ENCODE results near the gene SNX20.
A peak's percentile ranks its signal among the peaks of the same experiment; 100 is the strongest.

Gene SNX20

DNA sequence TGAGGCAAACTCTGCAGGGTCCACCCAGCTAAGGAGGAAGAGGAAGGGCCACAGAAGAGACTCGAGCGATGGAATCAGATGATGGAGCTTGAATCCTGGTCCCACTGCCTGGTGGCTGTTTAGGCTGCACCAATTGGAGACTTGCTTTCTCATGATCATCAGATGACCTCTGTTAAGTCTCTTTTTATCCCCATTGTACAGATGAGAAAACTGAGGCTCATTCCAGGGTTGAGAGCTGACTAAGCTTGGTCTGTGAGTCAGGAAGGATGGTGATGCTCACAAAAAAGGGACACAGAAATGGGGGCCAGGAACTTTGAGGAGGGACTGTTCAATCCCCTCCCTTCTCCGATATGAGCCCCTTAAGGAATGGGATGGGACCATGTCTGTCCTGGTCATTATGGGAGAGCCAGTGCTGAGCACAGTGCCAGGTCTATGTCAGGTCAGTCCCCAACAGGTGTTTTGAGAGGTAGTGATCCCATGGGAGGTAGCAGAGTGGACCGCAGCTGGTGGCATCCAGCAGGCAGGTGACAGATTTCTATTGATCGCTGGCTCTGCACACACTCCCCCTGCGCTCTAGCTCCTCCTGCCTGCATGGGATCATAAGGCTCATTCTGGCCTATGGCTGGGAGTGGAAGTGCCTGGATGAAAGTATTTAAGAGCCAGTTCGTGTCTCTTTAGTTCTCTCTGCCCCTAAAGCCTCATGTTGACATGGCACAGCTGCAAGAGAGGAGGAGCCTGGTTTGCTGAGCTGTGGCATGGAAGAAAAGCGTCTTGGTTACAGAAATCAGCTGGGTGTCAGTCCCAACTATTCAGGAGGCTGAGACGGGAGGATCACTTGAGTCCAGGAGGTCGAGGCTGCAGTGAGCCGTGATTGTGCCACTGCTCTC is 27.2 kb downstream of the SNX20 start:
- DNase-seq: no peak

DNA sequence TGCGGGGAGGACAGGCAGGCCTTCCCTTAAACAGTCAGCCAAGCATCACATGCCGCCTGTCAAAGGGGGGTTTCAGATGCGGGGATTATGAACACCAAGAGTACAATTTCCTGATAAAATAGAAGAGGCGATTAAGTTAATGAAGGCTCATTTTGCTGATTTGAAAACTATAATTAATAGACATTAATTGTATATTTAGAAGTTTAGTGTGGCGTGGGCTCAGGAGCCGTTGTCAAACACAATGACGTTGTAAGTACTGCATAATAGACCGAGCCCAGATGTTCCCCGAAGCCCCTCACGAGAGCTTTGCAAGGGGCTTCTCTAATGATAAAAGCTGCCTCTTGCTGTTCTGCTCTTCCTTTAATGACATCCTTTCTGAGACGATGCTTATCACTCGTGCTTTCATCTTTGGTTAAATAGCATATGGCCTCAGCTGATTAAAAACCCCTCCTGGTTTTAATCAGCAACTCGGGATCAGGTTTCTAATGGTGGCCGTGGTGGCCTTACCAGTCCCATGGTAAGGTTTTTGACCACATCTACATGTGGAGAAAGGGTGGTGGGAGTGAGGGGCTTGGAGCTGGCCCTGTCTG is 28.2 kb downstream of the SNX20 start:
- DNase-seq: no peak

DNA sequence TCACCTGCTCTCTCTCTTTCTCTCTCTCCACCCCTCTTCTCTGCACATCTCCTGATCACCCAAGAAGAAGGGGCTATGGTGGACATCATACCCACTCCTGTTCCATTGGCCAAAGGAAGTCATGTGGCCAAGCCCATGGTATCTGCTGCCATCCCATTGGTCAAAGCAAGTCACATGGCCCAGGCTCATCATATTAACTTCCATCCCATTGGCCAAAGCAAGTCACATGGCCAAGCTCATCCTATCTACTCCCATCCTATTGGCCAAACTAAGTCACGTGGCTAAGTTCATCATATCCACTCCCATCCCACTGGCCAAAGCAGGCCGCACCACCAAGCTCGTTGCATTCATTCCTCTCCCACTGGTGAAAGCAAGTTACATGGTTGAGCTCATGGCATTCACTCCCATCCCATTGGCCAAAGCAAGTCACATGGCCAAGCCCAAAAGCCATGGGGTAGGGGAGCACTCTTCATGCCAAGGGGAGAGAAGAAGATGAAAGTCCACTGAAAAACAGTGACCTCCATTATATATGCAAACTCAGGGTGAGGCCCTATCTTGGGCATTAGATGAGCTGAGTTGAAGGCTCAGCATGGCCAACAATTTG is 29.2 kb downstream of the SNX20 start:
- DNase-seq: no peak

DNA sequence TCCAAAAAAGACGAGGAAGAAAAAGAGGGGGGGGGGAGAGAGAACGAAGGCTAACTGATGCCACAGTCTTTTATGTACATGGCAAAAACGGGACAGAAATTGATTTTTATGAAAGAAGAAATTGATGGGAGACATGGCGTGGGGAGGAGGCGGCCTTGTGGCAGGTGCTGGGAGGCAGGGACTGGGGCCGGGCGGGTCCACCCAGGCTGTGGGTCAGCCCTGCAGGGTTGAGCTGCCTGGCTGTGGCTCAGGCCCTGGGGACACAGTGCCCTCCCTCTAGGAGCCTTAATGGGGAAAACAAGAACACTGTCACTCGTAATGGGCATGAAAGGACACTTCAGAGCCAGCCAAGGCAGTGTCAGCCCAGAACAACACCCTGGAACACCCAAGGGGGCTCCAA is 34.8 kb downstream of the SNX20 start:
- DNase-seq: no peak

DNA sequence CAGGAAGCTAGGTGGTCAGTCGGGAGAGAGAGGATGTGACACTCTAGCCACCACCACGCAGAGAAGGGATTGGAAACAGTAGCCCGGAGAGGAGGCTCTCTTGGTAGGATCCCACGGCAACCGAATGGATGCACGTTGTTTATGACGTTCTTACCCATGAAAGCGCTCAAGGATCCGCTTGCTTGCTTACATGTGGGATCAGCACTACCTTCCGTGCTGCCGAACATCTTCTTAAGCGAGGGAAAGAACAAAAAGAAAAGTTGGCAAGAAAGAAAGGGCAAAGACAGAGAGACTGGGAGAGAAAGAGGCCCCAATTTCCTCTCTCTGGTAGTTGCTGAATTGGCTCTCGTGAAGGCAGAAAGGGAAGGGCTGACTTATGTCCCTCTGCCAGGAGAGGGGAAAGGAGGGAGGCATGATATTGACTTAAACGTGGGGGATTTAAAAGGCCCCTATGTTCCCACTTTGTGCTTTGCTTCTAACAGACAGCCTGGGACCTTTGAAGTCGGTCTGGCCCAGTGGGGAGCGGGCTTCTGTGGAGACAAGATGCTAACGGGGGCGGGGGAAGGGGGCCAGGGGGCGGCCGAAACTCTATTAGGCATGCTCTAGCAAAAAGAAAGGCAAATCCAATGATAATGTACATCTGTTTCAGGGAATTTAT is 35.4 kb downstream of the SNX20 start:
- DNase-seq: no peak

DNA sequence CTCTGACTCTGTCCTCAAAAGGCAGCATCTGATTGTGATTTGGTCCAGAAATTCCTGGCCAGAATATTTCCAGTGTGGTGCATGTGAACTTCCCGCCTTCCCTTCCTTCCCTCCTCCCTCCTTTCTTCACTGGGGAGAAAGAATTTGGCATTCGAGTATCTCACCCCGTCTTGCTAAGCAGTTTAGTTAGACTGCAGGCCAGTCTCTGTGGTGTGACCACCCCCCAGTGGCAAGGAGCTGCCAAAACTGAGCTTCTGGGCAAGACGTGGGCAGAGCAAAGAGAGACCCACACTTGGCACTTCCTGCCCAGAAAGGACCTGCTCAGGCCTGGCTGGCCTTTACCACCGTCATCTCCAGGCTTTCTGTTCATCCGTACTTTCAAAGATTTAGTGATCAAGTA is 36.4 kb downstream of the SNX20 start:
- DNase-seq: peak; percentile 30

DNA sequence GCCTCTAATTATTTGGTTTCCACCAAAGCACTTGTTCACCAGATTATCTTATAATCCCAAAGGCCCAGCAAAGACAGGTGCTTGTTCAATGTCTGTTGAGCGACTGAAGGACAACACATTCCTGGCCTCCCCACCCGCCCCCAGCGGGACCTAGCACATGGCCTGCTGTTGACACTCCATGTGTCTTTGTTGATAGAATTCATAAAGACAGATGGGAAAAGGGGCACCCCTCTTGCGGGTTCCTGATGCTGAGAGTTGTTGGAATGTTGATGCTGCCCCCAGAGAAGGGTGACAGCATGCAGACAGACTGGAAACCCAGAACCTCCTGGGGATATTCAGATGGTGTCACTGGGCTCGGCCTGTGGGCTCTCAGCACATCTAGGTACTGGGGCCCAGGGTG is 36.9 kb downstream of the SNX20 start:
- no peak for DNase-seq

DNA sequence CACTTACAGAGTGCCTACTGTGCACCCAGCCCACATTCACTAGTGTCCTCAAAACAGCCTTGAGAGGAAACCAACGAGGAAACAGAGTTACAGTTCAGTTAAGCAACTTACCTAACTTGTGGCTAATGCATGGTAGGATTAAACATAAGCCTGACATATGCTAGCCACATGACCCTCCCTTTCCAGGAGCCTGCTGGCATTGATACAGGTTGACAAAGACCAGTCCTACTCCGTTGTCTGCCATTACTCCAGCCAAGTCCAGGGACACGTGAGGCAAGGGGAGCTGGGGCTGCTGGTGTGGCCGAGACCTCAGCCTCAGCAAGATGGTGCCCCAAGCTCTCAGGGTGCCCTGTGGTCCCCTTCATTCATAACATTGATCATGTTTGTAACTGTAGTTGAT is 37.9 kb downstream of the SNX20 start:
- DNase-seq: no peak

DNA sequence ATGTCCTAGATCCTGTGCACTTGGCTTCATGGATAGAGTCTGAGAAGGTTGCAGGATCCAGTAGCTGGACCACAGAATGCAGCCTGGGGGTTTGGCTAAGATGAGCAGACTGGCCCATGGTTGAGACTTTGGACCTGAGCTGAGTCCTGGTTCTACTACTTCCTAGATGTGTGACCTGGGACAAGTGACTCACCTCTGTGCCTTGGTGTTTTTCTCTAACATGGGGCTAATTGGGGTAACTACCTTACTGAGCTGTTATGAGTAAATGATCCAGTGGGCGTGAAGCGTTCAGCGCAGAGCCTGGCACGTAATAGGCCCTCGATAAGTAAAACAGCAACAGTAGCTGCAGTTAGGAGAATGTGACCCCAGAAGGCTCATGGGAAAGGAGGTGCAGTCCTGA is 38.8 kb downstream of the SNX20 start:
- DNase-seq: no peak

DNA sequence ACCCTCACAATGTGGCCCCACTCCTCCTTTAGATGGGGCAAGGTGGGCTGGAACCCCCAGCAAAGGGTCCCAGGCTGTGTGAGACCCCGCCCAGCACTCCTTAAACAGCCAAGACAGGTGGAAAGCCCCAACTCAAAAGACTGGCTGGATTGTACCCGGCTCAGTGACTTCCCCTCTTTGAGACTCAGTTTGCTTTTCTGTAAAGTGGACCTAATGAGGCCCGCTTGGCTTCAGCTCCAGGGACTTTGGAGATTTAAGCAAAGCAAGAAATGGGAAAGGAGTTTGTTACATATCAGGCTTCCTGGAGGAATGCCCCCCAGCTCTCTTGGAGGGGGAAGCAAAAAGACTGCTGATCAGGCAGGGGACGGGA is 39.3 kb downstream of the SNX20 start:
- DNase-seq: no peak

DNA sequence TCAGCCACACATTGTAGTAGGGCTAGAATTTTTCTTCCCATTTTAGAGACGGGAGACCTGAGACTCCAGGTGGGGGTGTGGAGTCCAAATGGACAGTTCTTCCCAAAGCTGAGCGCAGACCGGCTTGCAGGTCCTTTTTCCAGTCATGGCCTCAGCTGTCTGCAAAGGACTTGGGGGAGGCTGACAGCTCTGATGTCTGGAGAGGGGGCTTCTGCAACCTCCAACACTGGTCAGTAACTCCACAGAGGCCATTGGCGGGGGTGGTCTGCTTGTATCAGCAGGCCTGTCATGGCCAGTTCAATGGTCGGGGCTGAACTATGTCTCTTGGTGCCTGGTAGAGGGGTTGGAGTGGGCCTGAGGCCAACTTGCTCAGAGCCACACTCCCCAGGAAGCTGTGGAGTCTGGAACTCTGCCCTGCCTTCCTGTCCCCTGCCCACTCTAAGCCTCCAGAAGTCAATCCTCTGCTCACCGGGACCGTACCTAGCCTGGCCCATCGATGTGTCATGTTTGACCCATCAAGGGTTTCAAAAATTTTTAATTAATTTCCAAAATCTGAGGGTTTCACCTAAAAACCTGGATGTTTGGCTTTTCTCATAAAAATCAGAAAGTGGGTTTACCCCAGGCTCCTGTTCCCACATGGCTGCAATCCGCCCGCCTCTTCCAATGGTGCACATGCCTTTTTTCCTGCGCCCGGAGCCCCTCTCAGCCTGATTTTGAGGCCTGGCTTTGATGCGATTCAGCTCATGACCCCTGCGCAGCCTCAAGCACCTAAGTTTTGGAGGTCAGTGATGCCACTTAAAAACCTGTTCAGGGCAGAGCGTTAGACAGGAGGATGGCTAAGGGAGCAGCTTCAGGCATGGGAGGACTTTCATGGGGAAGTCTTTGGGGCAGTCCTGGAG is 39.9 kb downstream of the SNX20 start:
- DNase-seq: no peak

DNA sequence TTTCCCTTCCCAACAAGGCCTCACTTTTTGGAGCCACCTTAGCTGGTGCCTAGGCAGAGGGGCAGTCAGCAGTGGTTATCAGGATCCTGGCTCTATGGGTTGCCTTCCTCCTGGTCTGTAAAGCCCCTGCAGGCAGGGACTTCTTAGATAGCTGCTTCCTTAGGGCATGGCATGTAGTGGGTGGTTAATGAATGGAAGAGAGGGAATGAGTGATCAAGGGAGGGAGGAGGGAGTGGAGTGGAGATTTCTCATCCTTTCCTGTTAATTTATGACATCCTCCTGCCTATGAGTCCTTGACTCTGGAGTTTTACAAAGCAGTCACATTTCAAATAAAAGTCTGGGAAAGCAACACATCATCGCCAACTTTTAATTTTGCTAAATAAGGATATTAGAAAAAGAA is 40.7 kb downstream of the SNX20 start:
- DNase-seq: no peak

DNA sequence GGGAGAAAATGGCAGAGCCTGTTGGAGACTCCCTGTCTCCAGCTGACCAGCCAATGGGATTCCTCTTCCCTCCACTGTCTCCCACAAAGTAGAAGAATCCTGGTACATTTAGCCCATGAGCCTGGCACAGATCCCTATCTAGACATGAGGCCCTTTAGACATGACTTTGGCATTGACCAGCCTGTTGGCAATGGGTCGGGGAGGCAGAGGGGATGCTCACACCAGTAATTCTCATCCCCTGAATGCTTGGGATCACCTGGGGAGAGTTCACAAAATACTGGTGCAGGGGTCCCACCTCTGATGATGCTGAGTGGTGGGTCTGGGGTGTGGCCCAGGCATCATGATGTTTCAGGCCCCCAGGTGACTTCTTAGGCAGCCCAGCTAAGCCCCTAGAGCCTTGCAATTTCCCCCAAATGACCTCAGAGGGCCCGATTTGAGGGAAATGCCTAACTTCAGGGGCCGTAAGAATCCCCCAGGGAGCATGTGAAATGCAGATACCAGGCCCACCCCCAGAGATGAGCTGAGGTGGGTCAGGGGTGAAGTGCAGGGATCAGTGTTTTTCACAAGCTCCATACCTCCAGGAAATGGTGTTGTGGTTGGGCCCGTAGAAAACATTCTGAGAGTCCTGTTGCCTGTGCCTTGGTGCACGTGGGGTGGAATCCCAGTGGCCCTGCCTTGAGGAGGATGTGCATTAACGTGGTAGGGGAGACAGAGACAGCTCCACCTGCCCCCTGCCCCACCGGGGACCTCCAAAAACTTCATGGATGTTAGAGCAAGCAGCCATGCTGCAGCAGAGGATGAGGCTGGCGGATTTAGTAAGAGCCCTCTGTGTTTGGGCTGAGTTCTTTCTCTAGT is 42.1 kb downstream of the SNX20 start:
- no peak for DNase-seq

DNA sequence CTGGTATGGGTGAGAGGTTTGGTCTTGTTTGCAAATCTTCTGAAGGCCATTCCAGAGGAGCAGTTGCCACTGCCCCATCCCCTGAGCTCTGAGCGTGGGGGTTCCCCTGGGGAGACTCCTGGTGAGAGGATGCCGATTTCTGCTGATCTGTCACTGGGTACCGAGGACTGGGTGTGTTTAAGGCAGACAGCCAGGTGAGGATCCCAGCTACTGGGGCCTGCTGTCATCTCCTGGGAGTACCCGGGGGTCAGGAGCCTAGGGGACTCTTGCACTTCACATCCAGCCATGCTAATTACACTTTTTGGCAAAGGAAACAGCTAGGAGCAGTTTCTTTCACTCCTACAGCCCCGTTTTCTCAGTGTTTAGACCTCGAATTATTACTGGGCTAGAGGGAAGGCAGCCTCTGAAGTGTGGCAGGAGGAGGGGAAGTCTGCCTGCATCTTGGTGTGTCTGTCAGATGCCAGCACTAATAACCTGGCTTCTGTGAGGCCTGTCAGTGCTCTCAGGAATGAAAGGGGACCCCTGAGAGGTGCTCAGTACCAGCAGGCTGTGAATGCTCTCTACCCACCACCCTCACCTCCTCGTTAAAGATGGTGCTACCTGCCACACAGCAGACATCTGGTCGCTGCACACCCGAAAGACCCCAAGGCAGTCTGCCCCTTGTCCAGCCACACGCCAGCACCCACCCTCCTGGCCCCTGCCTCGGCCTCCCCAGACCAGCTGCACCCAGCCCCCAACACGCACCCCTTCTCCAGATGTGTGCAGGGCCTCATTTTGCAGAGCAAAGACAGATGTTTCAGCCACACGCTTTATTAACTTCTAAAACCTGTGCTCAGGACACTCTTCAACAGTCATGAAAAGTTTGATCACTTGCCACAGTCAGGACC is 43.2 kb downstream of the SNX20 start:
- DNase-seq: no peak

DNA sequence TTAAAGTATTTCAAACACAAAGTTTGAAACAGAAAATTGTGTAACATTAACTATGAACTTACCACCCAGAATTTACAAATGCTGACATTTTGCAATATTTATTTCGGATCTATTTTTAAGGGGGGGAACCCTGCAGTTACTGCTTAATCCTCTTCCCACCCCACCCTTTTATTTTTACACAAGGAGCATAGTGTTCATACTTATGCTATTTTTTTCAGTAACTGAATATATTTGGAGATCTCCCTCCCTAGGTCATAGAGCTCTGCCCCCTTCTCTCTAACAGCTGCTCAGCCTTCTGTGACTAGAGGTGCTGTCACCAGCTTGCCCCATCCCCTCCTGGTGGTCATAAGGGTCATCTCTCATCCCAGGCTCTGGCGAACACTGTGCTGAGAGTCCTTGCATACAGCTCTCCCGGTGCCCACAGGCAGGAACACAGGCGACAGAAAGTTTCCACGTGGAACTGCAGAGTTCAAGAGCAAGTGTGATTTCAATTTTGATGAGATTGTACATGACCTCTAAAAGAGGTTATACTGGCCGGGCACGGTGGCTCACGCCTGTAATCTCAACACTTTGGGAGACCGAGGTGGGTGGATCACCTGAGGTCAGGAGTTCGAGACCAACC is 44.2 kb downstream of the SNX20 start:
- no peak for DNase-seq

DNA sequence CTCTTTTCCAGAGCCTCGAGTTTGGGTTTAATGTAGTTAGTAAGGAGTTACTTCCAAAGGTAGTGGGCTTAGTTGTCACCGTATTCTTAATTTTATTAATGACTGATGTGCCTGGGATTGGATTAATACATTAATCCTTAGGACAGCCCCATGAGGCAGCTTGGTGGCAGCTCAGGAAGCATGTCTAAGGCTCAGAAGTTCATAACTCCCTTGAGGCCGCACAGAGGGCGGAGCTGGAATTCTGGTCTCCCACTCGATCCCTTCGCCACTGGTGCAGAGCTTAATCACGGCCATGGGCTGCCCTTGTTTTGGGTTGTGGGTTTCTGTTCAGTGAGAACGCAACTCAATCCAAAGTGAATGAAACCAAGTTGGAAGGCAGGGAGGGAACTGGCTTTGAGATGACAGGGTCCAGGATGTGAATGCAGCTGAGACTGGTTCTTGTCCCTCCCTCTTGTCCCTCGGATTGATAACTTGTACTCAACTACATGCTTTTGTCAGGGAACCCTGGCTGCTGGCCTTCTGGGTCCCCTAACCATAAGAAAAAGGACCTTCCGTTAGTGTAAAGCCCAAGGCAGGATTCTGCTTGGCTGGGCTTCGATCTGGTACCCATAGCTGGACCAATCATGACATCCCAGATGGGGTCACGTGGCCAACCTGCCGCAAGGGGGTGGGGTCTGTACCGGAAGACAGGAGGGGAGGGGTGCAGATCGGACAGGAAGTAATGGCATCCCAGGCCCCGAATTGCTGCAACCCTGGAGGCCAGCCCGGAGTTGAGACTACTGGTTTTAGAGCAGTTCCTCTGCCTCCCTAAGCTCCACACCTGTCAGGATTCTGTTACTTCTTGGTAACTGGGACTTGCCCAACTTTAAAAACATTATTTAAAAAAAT is 45.4 kb downstream of the SNX20 start:
- DNase-seq: no peak

DNA sequence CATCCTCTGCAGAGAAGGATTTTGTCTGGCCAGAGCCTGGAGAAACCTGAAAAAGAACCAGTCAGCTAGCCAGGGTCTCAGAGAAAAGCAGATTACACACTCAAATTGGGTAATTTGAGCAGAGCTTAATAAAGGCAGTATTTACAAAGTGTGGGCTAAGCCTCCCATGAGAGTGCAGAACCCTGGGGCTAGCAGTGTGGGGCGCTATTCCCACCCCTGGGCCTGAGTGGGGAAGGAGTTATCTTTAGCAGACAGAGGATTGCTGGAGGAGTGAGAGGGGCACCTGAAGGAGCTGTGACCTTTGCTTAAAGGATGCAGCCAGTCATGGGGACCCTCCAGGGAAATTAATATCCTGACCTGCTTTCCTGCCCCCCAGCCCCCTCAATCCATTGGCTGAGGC is 46.2 kb downstream of the SNX20 start:
- DNase-seq: no peak

DNA sequence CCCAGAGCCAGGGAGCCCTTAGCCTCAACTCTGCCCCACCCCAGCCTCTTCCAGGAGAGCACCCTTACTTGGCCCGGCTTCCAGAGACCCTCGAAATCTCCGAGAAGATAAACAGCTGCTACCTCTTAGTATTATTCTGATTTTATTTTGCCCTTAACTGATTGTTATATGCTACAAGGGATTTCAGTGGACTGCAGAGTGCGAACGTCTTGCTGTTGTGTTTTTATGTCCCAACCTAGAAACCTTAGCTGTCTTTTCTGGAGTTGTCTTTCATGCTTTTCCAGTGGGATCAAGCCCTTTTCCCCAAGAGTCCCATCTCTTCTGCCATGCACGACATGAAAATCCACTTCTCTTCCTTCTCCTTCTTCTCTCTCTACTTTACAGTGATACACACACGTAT is 47.0 kb downstream of the SNX20 start:
- DNase-seq: no peak

All from EL (cell line).